Naive thymus-derived CD4-positive, alpha-beta T cell (primary cell): ENCODE data around the gene NR2C2AP. TPM values are rescaled to one million over a fixed set of nuclear protein-coding genes. Genes with fewer than 3 reads are reported as not detected.

Source experiments
- ATAC-seq: fragments of 150-1000 bp; cut with Tn5 transposase; 2 replicates; pipeline ENCODE4 v1.10.0; 2021; ENCODE audit warnings: mild to moderate bottlenecking, moderate library complexity
- CTCF ChIA-PET: fragments of 350-600 bp; sonication (Branson Sonifier 250); formaldehyde crosslinking; loops from one replicate; lab custom pipeline; 2021; ENCODE audit warnings: antibody characterized with exemption; lab: Charles Lee
- POLR2A ChIA-PET: fragments of 350-600 bp; sonication (Branson Sonifier 250); formaldehyde crosslinking; loops from one replicate; lab custom pipeline; 2021; ENCODE audit warnings: antibody characterized with exemption, inconsistent platforms; lab: Charles Lee
- DNase-seq, 9 donors: peaks; one replicate each; pipeline versions ENCODE4 v3.0.0 to v3.0.0-alpha.2; 2020 to 2022; ENCODE audit warnings: mixed read lengths in 1 of 9
- H3K27ac ChIP-seq: one replicate; pipeline ENCODE4 v1.7.0; 2013; ENCODE audit warnings: mild to moderate bottlenecking, low read depth, low read length, moderate library complexity
- H3K27me3 ChIP-seq, 2 donors: one replicate each; pipeline ENCODE4 v1.7.0; 2013; ENCODE audit warnings: low read length in 2 of 2, mild to moderate bottlenecking in 2 of 2, moderate library complexity in 2 of 2; ENCODE audit not compliant: control insufficient read depth in 2 of 2, insufficient read depth in 2 of 2
- H3K36me3 ChIP-seq, 3 experiments: 1 replicate in 2 of 3; 2 replicates in 1 of 3; pipeline ENCODE4 v1.7.0; 2013; ENCODE audit warnings: low read length in 3 of 3, mild to moderate bottlenecking in 3 of 3, moderate library complexity in 1 of 3; ENCODE audit not compliant: insufficient read depth in 3 of 3, control insufficient read depth in 2 of 3
- H3K4me1 ChIP-seq, 2 donors: one replicate each; pipeline ENCODE4 v1.7.0; 2013; ENCODE audit warnings: low read length in 2 of 2, mild to moderate bottlenecking in 2 of 2, moderate library complexity in 1 of 2; ENCODE audit not compliant: control insufficient read depth in 2 of 2, insufficient read depth in 2 of 2
- H3K4me3 ChIP-seq: 2 replicates; pipeline ENCODE4 v1.7.0; 2013; ENCODE audit warnings: mild to moderate bottlenecking, low read length
- H3K9me3 ChIP-seq, 3 experiments: 1 replicate in 2 of 3; 2 replicates in 1 of 3; pipeline ENCODE4 v1.7.0; 2013; ENCODE audit warnings: low read length in 3 of 3; ENCODE audit not compliant: control insufficient read depth in 2 of 3
- H3K27ac Mint-ChIP-seq, 9 donors: one replicate each; pipeline ENCODE4 v1.8.0; 2020 to 2022; ENCODE audit warnings: mixed read lengths in 9 of 9, mild to moderate bottlenecking in 8 of 9, moderate library complexity in 5 of 9, inconsistent platforms in 2 of 9
- H3K27me3 Mint-ChIP-seq, 5 donors: one replicate each; pipeline ENCODE4 v1.8.0; 2021 to 2022; ENCODE audit warnings: mixed read lengths in 5 of 5, mild to moderate bottlenecking in 1 of 5
- H3K36me3 Mint-ChIP-seq, 5 donors: one replicate each; pipeline ENCODE4 v1.8.0; 2020 to 2022; ENCODE audit warnings: mixed read lengths in 5 of 5, mild to moderate bottlenecking in 3 of 5, inconsistent platforms in 1 of 5
- H3K4me1 Mint-ChIP-seq, 7 donors: one replicate each; pipeline ENCODE4 v1.8.0; 2020 to 2022; ENCODE audit warnings: mixed read lengths in 7 of 7, mild to moderate bottlenecking in 3 of 7, inconsistent platforms in 1 of 7
- H3K4me3 Mint-ChIP-seq, 10 donors: one replicate each; pipeline ENCODE4 v1.8.0; 2020 to 2022; ENCODE audit warnings: mild to moderate bottlenecking in 10 of 10, mixed read lengths in 10 of 10, moderate library complexity in 6 of 10, inconsistent platforms in 2 of 10
- H3K9me3 Mint-ChIP-seq, 11 donors: one replicate each; pipeline ENCODE4 v1.8.0; 2020 to 2022; ENCODE audit warnings: mixed read lengths in 11 of 11, mild to moderate bottlenecking in 4 of 11, inconsistent platforms in 1 of 11, moderate library complexity in 1 of 11
- intact Hi-C, 2 donors: fragments of 100-400 bp; cut with micrococcal nuclease; formaldehyde crosslinking; loops; one replicate each; pipeline ENCODE4 v1.15.1; 2023
- polyA plus RNA-seq, 2 donors: library from polyadenylated mRNA; unstranded; fragments of 300-500 nt; fragmentation: Illumina TruSeq; gene quantifications; one replicate each; pipeline ENCODE4 v1.2.3, GENCODE V29; 2021
- total RNA-seq, 6 experiments: library from RNA in 5 of 6; stranded (reverse) in 5 of 6; gene quantifications; 1 replicate in 5 of 6; 2 replicates in 1 of 6; pipeline ENCODE4 v1.2.3 and lab custom pipeline; 2021 to 2026

NR2C2AP gene
- total and polyA plus RNA-seq, 7 experiments from 2014 or later: 13.8 to 37.7 (median 28.7) TPM

DNA sequence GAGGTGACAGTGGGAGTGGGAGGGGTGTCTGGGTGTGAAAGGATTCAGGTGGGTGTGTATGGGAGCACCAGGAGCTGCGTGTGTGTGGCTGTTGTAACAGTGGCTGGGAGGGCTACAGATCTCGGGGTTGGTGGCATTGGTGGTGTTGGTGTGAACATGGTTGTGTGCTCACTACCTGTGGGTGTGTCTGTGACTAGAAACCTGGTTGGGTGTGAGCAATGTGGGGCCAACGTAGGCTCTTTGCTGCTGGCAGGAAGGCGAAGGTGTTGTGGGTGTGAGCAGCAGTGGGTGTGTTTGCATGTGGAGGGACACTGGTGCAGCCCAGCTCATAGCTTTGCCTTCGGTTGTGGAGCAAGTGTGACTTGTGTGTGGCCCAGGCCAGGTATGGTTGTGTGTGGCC, 3.7 kb upstream of the NR2C2AP start:
- Mint-ChIP-seq H3K27ac (peak overlapping the region in 1 of 9 donors; percentile 69), H3K4me1 (peaks cover 22 to 39% (median 29%) of the 10 kb centered on the region in 7 donors), H3K9me3 (peaks cover 0 to 12% (median 0%) of the 10 kb centered on the region in 11 donors), H3K36me3 (peaks cover 0 to 13% (median 0%) of the 10 kb centered on the region in 5 donors), H3K4me3 (peak overlapping the region in 4 of 10 donors; percentile 42 to 70 (median 48)), H3K27me3 (peaks cover 12 to 25% (median 20%) of the 10 kb centered on the region in 5 donors)
- DNase-seq (no peak), ATAC-seq (no peak)
- Histone ChIP-seq H3K27me3 (no peaks in the 10 kb centered on the region), H3K36me3 (peaks cover 0 to under 1% (median 0%) of the 10 kb centered on the region in 3 experiments), H3K4me3 (no peak overlapping the region), H3K4me1 (peaks cover 23% of the 10 kb centered on the region in 2 donors), H3K9me3 (no peaks in the 10 kb centered on the region), H3K27ac (no peak overlapping the region)
- POLR2A ChIA-PET: no interaction called here
- CTCF ChIA-PET: no interaction called here
- intact Hi-C loops: no loop called here

DNA sequence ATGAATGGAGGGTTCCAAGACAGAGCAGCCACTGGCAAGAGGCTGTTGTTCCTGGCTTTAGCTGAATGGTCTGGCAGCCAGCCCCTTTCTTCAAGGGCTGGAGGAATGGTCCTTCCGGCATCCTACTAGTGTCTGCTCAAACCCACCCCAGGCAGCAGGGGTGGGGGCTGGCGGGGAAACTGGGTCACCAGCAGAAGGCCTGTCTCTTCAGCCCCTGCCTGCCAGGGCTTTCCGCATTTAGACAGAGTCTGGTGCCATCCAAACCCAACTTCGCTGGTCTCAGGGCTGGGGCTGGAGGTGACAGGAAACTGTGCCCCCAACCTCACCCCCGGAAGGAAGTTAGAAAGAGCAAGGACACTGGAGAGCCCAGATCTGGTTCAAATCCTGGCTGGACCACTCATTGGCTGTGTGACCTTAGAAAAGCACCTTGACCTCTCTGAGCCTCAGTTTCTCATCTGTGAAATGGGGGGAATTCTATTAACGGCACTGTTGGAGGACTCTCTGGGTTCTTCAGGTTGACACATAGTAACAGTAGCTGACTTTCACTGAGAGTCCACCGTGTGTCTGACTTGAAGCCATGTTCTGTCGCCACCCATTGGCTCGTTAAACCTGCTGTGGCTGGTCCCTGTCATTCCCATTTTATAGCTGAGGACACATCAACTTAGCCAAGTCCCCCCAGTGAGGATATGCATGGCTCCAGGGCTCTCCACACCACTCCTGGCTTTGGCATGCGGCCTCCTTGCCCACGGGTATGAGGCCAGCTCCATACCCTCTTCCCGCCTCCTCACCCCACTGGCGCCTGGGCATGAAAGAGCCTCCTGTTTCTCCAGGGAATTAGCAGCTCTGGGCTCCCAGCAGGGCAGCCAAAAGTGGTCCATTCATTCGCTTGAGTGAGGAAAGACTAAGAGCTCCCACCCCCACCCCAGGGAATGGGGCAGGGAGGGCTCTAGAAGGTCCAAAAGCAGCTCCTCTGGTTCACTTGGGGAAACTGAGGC, 2.5 kb upstream of the NR2C2AP start:
- Histone ChIP-seq H3K4me1 (peaks cover 23% of the 10 kb centered on the region in 2 donors), H3K27me3 (no peaks in the 10 kb centered on the region), H3K27ac (no peak overlapping the region), H3K9me3 (no peaks in the 10 kb centered on the region), H3K36me3 (peaks cover 0 to 6% (median 0%) of the 10 kb centered on the region in 3 experiments), H3K4me3 (no peak overlapping the region)
- Mint-ChIP-seq H3K4me1 (peaks cover 22 to 41% (median 30%) of the 10 kb centered on the region in 7 donors), H3K9me3 (peaks cover 0 to 12% (median 0%) of the 10 kb centered on the region in 11 donors), H3K4me3 (peak overlapping the region in 1 of 10 donors; percentile 94), H3K27ac (peak overlapping the region in 1 of 9 donors; percentile 33), H3K36me3 (peaks cover 0 to 13% (median 0%) of the 10 kb centered on the region in 5 donors), H3K27me3 (peaks cover 5 to 19% (median 10%) of the 10 kb centered on the region in 5 donors)
- intact Hi-C loops: no loop called here
- no peak for ATAC-seq
- ChIA-PET CTCF (no interaction called here), POLR2A (no interaction called here)
- DNase-seq: no peak

DNA sequence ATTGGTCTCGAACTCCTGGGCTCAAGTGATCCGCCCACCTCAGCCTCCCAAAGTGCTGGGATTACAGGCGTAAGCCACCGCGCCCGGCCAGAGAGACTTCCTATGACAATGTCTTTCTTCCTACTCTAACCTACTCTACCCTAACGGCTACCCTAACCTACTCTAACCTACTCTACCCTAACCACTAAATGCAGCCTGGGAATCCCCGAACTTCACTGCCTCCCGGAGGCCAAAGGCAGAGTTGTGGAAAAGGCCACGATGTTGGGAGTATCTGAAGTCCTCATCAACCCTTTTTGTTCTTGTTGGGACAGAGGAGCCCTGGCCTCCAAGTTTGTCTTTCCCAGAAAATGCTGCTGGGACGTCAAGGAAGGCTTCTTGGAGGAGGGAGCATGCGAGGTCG, 967 bp upstream of the NR2C2AP start:
- H3K4me3 ChIP-seq: no peak overlapping the region
- H3K4me1 ChIP-seq: peaks cover 23% of the 10 kb centered on the region in 2 donors
- H3K4me3 Mint-ChIP-seq: peak overlapping the region; percentile 60 to 94 (median 92)
- no peaks in the 10 kb centered on the region for H3K9me3 ChIP-seq
- H3K36me3 ChIP-seq: peaks cover 0 to 15% (median 0%) of the 10 kb centered on the region in 3 experiments
- H3K4me1 Mint-ChIP-seq: peaks cover 22 to 36% (median 30%) of the 10 kb centered on the region in 7 donors
- ChIA-PET CTCF (no interaction called here), POLR2A (interaction anchor here (4.3 kb wide), 1 partner anchor 13 kb away, joined by 58 read pairs; the partner anchor contains the start of genes BORCS8 and RFXANK)
- no peak for DNase-seq
- intact Hi-C loops: loop anchor here in 1 of 2 donors (5.0 kb wide), 2 partner anchors 693 to 1667 kb away; no protein-coding TSS in a partner anchor
- H3K36me3 Mint-ChIP-seq: peaks cover 0 to 13% (median 0%) of the 10 kb centered on the region in 5 donors
- H3K27me3 Mint-ChIP-seq: peaks cover 0 to 12% (median 0%) of the 10 kb centered on the region in 5 donors
- peaks cover 0 to 12% (median 0%) of the 10 kb centered on the region in 11 donors for H3K9me3 Mint-ChIP-seq
- no peaks in the 10 kb centered on the region for H3K27me3 ChIP-seq
- ATAC-seq: no peak
- H3K27ac ChIP-seq: no peak overlapping the region
- H3K27ac Mint-ChIP-seq: peak overlapping the region in 4 of 9 donors; percentile 13 to 96 (median 80)

DNA sequence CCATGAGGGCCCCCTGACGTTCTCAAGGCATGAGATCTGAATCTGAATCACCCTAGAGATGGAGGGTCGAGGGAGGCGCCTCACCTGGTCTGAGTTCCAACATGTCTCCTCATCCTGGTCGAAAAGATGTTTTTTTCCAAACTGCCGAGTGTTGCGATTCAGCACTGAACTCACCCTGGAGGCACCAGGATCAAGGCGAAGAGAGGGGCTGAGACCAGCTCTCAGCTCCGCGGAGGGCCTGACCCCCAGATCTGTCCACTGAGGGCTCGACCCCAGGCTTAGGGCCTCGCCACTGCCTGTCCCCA, 555 bp downstream of the NR2C2AP start:
- H3K27ac Mint-ChIP-seq: peak overlapping the region; percentile 88 to 96 (median 93)
- peak overlapping the region; percentile 90 to 94 (median 92) for H3K4me3 Mint-ChIP-seq
- DNase-seq (peak in 1 of 9 donors; percentile 11), ATAC-seq (no peak)
- H3K36me3 ChIP-seq: peaks cover 0 to 30% (median 0%) of the 10 kb centered on the region in 3 experiments
- peaks cover 0 to 10% (median 0%) of the 10 kb centered on the region in 5 donors for H3K27me3 Mint-ChIP-seq
- intact Hi-C loops: loop anchor here (1.0 to 5.0 kb wide), 7 partner anchors 10 to 1665 kb away; partner anchors contain the start of genes BORCS8 (in 2 of the 2), MAU2 (in 2 of the 2), RFXANK (in 2 of the 2) and SUGP1 (in 2 of the 2)
- peaks cover 0 to 13% (median 6%) of the 10 kb centered on the region in 5 donors for H3K36me3 Mint-ChIP-seq
- H3K4me1 ChIP-seq: peaks cover 19 to 21% of the 10 kb centered on the region in 2 donors
- H3K9me3 ChIP-seq: no peaks in the 10 kb centered on the region
- H3K4me3 ChIP-seq: peak overlapping the region; percentile 95
- CTCF ChIA-PET: interaction anchor here (0.6 kb wide), 1 partner anchor 19 kb away, joined by 3 read pairs; no protein-coding TSS in a partner anchor
- no peaks in the 10 kb centered on the region for H3K27me3 ChIP-seq
- peak overlapping the region; percentile 89 for H3K27ac ChIP-seq
- H3K4me1 Mint-ChIP-seq: peaks cover 20 to 32% (median 27%) of the 10 kb centered on the region in 7 donors
- H3K9me3 Mint-ChIP-seq: peaks cover 0 to 10% (median 0%) of the 10 kb centered on the region in 11 donors
- POLR2A ChIA-PET: interaction anchor here (1.0 to 4.3 kb wide), 2 partner anchors 11 to 283 kb away, joined by 3 to 58 read pairs; partner anchors contain the start of genes BORCS8, COPE, DDX49 and RFXANK

DNA sequence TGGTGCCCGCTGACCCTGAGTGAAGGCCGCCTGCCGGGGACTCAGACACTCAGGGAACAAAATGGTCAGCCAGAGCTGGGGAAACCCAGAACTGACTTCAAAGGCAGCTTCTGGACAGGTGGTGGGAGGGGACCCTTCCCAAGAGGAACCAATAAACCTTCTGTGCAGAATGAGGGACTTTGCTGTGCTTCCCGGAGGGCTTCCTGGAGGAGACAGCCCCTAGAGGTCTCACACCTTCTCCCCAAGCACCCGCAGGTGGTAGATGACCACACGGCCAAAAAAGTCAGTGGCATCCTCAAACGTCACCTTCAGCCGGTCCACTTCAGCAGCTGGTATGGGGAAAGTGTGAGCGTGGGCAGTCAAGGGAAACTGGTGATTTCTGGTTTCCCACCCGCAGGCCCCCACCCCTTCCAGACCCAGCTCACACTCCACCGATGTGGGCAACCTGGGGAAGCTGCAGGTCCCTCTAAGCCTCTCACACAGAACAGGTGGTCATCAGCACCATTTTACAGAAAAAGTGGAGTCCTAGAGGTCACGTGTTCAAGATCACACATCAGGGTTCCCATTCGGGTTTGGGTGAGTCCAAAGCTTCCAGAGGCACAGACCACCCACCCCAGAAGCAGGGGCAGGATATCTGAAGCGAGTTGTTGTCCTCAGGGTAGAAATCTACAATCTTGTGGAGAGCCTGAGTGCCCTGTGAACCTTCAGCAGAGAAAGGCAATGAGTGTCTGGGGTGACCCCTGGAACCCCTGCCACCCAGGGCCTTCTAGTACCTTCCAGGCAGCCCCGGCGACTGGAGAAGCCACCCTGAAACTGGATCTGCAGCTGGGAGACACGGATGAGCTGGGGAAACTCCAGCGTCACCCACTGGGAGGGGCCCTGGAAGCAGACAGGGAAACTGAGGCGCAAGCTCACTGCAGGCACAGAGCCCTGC, 1.2 kb downstream of the NR2C2AP start:
- CTCF ChIA-PET: interaction anchor here (0.8 kb wide), 2 partner anchors 23 kb away, joined by 3 to 4 read pairs; no protein-coding TSS in a partner anchor
- POLR2A ChIA-PET: interaction anchor here (0.6 to 4.3 kb wide), 2 partner anchors 10 to 375 kb away, joined by 4 to 58 read pairs; partner anchors contain the start of genes BORCS8 and RFXANK
- H3K27ac ChIP-seq: peak overlapping the region; percentile 89

More for the DNA sequence above, 1.2 kb downstream of the NR2C2AP start:
- peaks cover 14 to 25% (median 20%) of the 10 kb centered on the region in 7 donors for H3K4me1 Mint-ChIP-seq
- H3K27ac Mint-ChIP-seq: peak overlapping the region; percentile 88 to 96 (median 93)
- no peak for DNase-seq
- H3K36me3 Mint-ChIP-seq: peaks cover 0 to 9% (median 6%) of the 10 kb centered on the region in 5 donors
- Histone ChIP-seq H3K4me3 (peak overlapping the region; percentile 95), H3K4me1 (peaks cover 12 to 14% of the 10 kb centered on the region in 2 donors), H3K9me3 (no peaks in the 10 kb centered on the region), H3K36me3 (peaks cover 0 to 37% (median 0%) of the 10 kb centered on the region in 3 experiments), H3K27me3 (no peaks in the 10 kb centered on the region)
- no peak for ATAC-seq
- peak overlapping the region; percentile 90 to 94 (median 92) for H3K4me3 Mint-ChIP-seq
- H3K27me3 Mint-ChIP-seq: peaks cover 0 to 3% (median 0%) of the 10 kb centered on the region in 5 donors
- intact Hi-C loops: loop anchor here in 1 of 2 donors (5.0 kb wide), 2 partner anchors 695 to 1665 kb away; no protein-coding TSS in a partner anchor
- H3K9me3 Mint-ChIP-seq: peaks cover 0 to 3% (median 0%) of the 10 kb centered on the region in 11 donors
